GM18505 (cell line): ENCODE measurements around the gene ZNF573.
"Not testable (repeated sequence)": the region's sequence is repeated elsewhere in the genome, so short reads cannot be mapped to it uniquely, and the experiment has no call there.

ENCODE experiments used
- ATAC-seq: cut with Tn5 transposase; IDR thresholded peaks from one replicate; pipeline ENCODE4 v1.9.1; 2021; ENCODE audit not compliant: unreplicated experiment
- POLR2A ChIP-seq: IDR thresholded peaks from 4 replicates; pipeline ENCODE4 v1.6.1; 2011; ENCODE audit warnings: borderline replicate concordance; ENCODE audit not compliant: insufficient read depth, insufficient read length; ENCODE audit errors: extremely low read depth

The ZNF573 gene

GRCh38 chr19:37779127-37780005 is at the start of gene ZNF573:
TSS of gene ZNF573 (minus strand) at chr19:37779586. CDS start at chr19:37773729, 5,857 bp downstream.
- peak; percentile 80 for ATAC-seq
- TF ChIP-seq POLR2A: peak; percentile 83

- ATAC-seq: no peak
- TF ChIP-seq POLR2A: no peak
Observed at GRCh38 chr19:37817180-37817981, 38.0 kb upstream of the ZNF573 start.

GRCh38 chr19:37815611-37816010 is 36.2 kb upstream of the ZNF573 start:
- ATAC-seq: not testable (repeated sequence)

GRCh38 chr19:37813340-37813739 is 34.0 kb upstream of the ZNF573 start:
- no peak for ATAC-seq
- no peak for TF ChIP-seq POLR2A

GRCh38 chr19:37809366-37809765 is 30.0 kb upstream of the ZNF573 start:
- no peak for TF ChIP-seq POLR2A
- no peak for ATAC-seq

GRCh38 chr19:37803249-37803840 is 24.0 kb upstream of the ZNF573 start:
- no peak for ATAC-seq
- no peak for TF ChIP-seq POLR2A

GRCh38 chr19:37790244-37790925 is 11.0 kb upstream of the ZNF573 start:
- no peak for TF ChIP-seq POLR2A
- no peak for ATAC-seq

GRCh38 chr19:37778613-37779126 is 716 bp downstream of the ZNF573 start:
- no peak for ATAC-seq
- no peak for TF ChIP-seq POLR2A

GRCh38 chr19:37770985-37771384 is 8.4 kb downstream of the ZNF573 start:
- TF ChIP-seq POLR2A: no peak
- no peak for ATAC-seq

- no peak for TF ChIP-seq POLR2A
- no peak for ATAC-seq
Observed at GRCh38 chr19:37763488-37763887, 15.9 kb downstream of the ZNF573 start.

GRCh38 chr19:37757683-37758082 is 21.7 kb downstream of the ZNF573 start:
- not testable (repeated sequence) for ATAC-seq

- no peak for TF ChIP-seq POLR2A
- no peak for ATAC-seq
Observed at GRCh38 chr19:37738371-37738770, 41.0 kb downstream of the ZNF573 start.

- ATAC-seq: no peak
- TF ChIP-seq POLR2A: no peak
Observed at GRCh38 chr19:37725181-37725580, 54.2 kb downstream of the ZNF573 start.
